Upper lobe of left lung (tissue), 6 donors: ENCODE results near the gene DDX10. TPM values are rescaled to one million over a fixed set of nuclear protein-coding genes. Genes with fewer than 3 reads are reported as not detected.

Experiments used
- ATAC-seq, 2 donors: fragments of 200-7000 bp; cut with Tn5 transposase; one replicate each; pipeline ENCODE4 v1.9.1; 2022; ENCODE audit warnings: mild to moderate bottlenecking in 2 of 2, moderate library complexity in 2 of 2; ENCODE audit not compliant: low FRiP score in 2 of 2
- DNase-seq, 2 donors: peaks; one replicate each; pipeline ENCODE4 v3.0.0-alpha.2; 2019 to 2020
- H3K27ac ChIP-seq, 4 donors: fragments of 200-600 bp; sonication (generic); one replicate each; pipeline ENCODE4 v1.5.1; 2016 to 2019
- H3K27me3 ChIP-seq, 4 donors: fragments of 200-600 bp; sonication (generic); one replicate each; pipeline ENCODE4 v1.5.1; 2017 to 2019
- H3K36me3 ChIP-seq, 4 donors: fragments of 200-600 bp; sonication (generic); one replicate each; pipeline ENCODE4 v1.5.1; 2016 to 2019
- H3K4me1 ChIP-seq, 4 donors: fragments of 200-600 bp; sonication (generic); one replicate each; pipeline ENCODE4 v1.5.1; 2018 to 2019
- H3K4me3 ChIP-seq, 4 donors: fragments of 200-600 bp; sonication (generic); one replicate each; pipeline ENCODE4 v1.5.1; 2017 to 2019; ENCODE audit warnings: mild to moderate bottlenecking in 2 of 4, moderate library complexity in 1 of 4
- H3K9me3 ChIP-seq, 4 donors: fragments of 200-600 bp; sonication (generic); one replicate each; pipeline ENCODE4 v1.5.1; 2018 to 2019
- CTCF ChIP-seq, 6 experiments: fragments of 450-650 bp in 4 of 6; fragments of 200-600 bp in 2 of 6; sonication (generic) in 2 of 6; IDR thresholded peaks; one replicate each; pipeline ENCODE4 v1.5.1; 2016 to 2019; ENCODE audit warnings: antibody characterized with exemption in 6 of 6
- EP300 ChIP-seq, 4 donors: sonication (generic); formaldehyde crosslinking; IDR thresholded peaks; one replicate each; pipeline ENCODE4 v1.5.1; 2017; ENCODE audit warnings: antibody characterized with exemption in 4 of 4, control low read depth in 2 of 4
- POLR2A ChIP-seq, 4 donors: fragments of 450-650 bp; IDR thresholded peaks; one replicate each; pipeline ENCODE4 v1.5.1; 2016 to 2017; ENCODE audit warnings: antibody characterized with exemption in 4 of 4, mild to moderate bottlenecking in 2 of 4
- POLR2AphosphoS5 ChIP-seq, 2 donors: sonication (generic); formaldehyde crosslinking; IDR thresholded peaks; one replicate each; pipeline ENCODE4 v1.5.1; 2017; ENCODE audit warnings: antibody characterized with exemption in 2 of 2
- WGBS, 2 donors: methylation state at CpG; one replicate each; pipeline ENCODE4 v1.1.5; 2017 to 2018; 5-methylcytosine and 5-hydroxymethylcytosine counted together
- total RNA-seq, 6 donors: library from RNA; depleted of rRNA in 4 of 6; stranded (reverse); fragments of >200 nt in 4 of 6; gene quantifications; one replicate each; pipeline versions ENCODE4 v1.1.0 to v1.2.1, GENCODE V29; 2016 to 2021
- donor health status: DM: no; HTN: no; CAD: no; lungs with moderate emphysema.
- donor health status: DM: no; HTN: yes; CAD: no; lungs with severe emphysema.

The DDX10 gene
- total RNA-seq, 6 donors from 2014 or later: 9.0 to 25.2 (median 17.4) TPM

DNA sequence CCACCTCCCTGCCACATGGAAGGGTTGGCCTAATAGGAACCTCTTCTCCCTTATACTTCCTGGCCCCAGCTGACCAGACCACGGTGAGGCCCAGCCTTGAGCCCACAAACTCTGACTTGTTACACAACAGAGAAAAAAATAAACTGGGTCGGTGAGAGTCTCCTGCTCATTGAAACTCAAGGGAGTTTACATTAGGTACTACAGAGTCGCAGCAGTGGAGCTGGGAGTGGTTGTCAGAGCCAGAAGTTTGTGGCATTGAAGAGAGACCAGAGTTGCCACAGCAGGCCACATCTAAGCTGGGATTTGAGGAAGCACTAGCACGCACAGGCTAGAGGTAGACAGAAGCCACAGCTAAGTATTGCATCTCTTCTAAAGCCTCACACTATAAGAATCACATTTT lies 296.2 kb downstream of the DDX10 start:
- Histone ChIP-seq H3K27ac (no peak overlapping the region), H3K27me3 (no peaks in the 10 kb centered on the region), H3K36me3 (no peaks in the 10 kb centered on the region), H3K9me3 (no peaks in the 10 kb centered on the region), H3K4me3 (no peak overlapping the region), H3K4me1 (no peaks in the 10 kb centered on the region)
- ATAC-seq (no peak), DNase-seq (no peak)
- 28 to 40% methylated on average over 4 of the region's 4 CpGs for WGBS, 2 donors
- TF ChIP-seq EP300 (IDR thresholded peaks at IDR 0.05): no peak
- no peak for TF ChIP-seq CTCF (IDR thresholded peaks at IDR 0.05)
- TF ChIP-seq POLR2AphosphoS5 (IDR thresholded peaks at IDR 0.05): no peak
- TF ChIP-seq POLR2A (IDR thresholded peaks at IDR 0.05): no peak

- WGBS, 2 donors: 92 to 96% methylated on average over 4 of the region's 4 CpGs
- Histone ChIP-seq H3K9me3 (no peaks in the 10 kb centered on the region), H3K36me3 (no peaks in the 10 kb centered on the region), H3K4me3 (no peak overlapping the region), H3K27ac (no peak overlapping the region), H3K27me3 (no peaks in the 10 kb centered on the region), H3K4me1 (no peaks in the 10 kb centered on the region)
- TF ChIP-seq POLR2A (IDR thresholded peaks at IDR 0.05) (no peak), POLR2AphosphoS5 (IDR thresholded peaks at IDR 0.05) (no peak), EP300 (IDR thresholded peaks at IDR 0.05) (no peak), CTCF (IDR thresholded peaks at IDR 0.05) (no peak)
- ATAC-seq: no peak
- DNase-seq: no peak
Observed at GRCh38 chr11:108963118-108963517, 298.2 kb downstream of the DDX10 start.

- ATAC-seq: peak in 1 of 2 donors; percentile 30
- H3K27ac ChIP-seq: no peak overlapping the region
- no peaks in the 10 kb centered on the region for H3K36me3 ChIP-seq
- H3K27me3 ChIP-seq: no peaks in the 10 kb centered on the region
- H3K4me3 ChIP-seq: no peak overlapping the region
- DNase-seq: peak in 1 of 2 donors; percentile 26
- WGBS, 2 donors: 63 to 73% methylated on average over 7 to 10 of the region's 10 CpGs
- TF ChIP-seq POLR2AphosphoS5 (IDR thresholded peaks at IDR 0.05) (no peak), CTCF (IDR thresholded peaks at IDR 0.05) (no peak), POLR2A (IDR thresholded peaks at IDR 0.05) (no peak), EP300 (IDR thresholded peaks at IDR 0.05) (no peak)
- no peaks in the 10 kb centered on the region for H3K4me1 ChIP-seq
- no peaks in the 10 kb centered on the region for H3K9me3 ChIP-seq
Observed at GRCh38 chr11:108965306-108966001, 300.6 kb downstream of the DDX10 start.

- H3K4me1 ChIP-seq: no peaks in the 10 kb centered on the region
- no peak overlapping the region for H3K4me3 ChIP-seq
- no peak overlapping the region for H3K27ac ChIP-seq
- no peaks in the 10 kb centered on the region for H3K36me3 ChIP-seq
- 95 to 98% methylated on average over 4 of the region's 4 CpGs for WGBS, 2 donors
- no peaks in the 10 kb centered on the region for H3K9me3 ChIP-seq
- H3K27me3 ChIP-seq: no peaks in the 10 kb centered on the region
- no peak for DNase-seq
- ATAC-seq: no peak
- TF ChIP-seq CTCF (IDR thresholded peaks at IDR 0.05) (no peak), POLR2A (IDR thresholded peaks at IDR 0.05) (no peak), POLR2AphosphoS5 (IDR thresholded peaks at IDR 0.05) (no peak), EP300 (IDR thresholded peaks at IDR 0.05) (no peak)
Observed at GRCh38 chr11:108966206-108966605, 301.3 kb downstream of the DDX10 start.

DNA sequence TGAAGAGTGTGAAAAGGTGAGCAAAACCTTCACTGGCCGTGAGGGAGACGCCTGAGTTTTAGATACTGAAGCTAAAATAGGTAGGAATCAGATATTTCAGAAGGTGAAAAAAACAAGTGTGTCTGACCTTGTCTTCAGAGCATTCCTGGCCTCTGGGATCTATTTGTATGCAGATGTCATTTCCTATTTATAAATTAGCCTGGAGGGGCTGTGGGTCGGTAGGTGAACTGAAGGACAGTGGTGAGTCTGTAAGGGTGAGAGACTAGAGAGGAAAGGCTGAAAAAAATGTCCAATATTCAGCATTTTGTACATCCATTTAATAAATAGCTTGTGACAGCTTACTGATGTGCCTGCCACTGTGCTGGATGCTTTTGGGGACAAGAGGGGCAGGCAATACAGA lies 302.1 kb downstream of the DDX10 start:
- WGBS, 2 donors: 46 to 48% methylated on average over 3 of the region's 3 CpGs
- no peak for ATAC-seq
- TF ChIP-seq EP300 (IDR thresholded peaks at IDR 0.05) (no peak), CTCF (IDR thresholded peaks at IDR 0.05) (no peak), POLR2A (IDR thresholded peaks at IDR 0.05) (no peak), POLR2AphosphoS5 (IDR thresholded peaks at IDR 0.05) (no peak)

More for the DNA sequence above, 302.1 kb downstream of the DDX10 start:
- Histone ChIP-seq H3K9me3 (no peaks in the 10 kb centered on the region), H3K4me1 (no peaks in the 10 kb centered on the region), H3K36me3 (no peaks in the 10 kb centered on the region), H3K27ac (no peak overlapping the region), H3K27me3 (no peaks in the 10 kb centered on the region), H3K4me3 (no peak overlapping the region)
- no peak for DNase-seq
